Femur (tissue), 1 donor: ENCODE measurements around the gene TNNC1.

Experiments used
- DNase-seq: peaks from one replicate; pipeline ENCODE4 v3.0.0-alpha.2; 2017

Gene TNNC1

GRCh38 chr3:52456800-52457183, 3.0 kb upstream of the TNNC1 start:
- DNase-seq: no peak

- peak; percentile 76 for DNase-seq
Measured at GRCh38 chr3:52456169-52456799, 2.4 kb upstream of the TNNC1 start.

GRCh38 chr3:52455283-52456168, 1.7 kb upstream of the TNNC1 start, which contains the start of gene NISCH:
TSS of gene NISCH (plus strand) at chr3:52455604. CDS start at chr3:52455642, 38 bp downstream.
- DNase-seq: peak; percentile 94

- DNase-seq: no peak
Measured at GRCh38 chr3:52454938-52455282, 1.1 kb upstream of the TNNC1 start.

- no peak for DNase-seq
Measured at GRCh38 chr3:52454250-52454937, 553 bp upstream of the TNNC1 start.

- DNase-seq: no peak
Measured at GRCh38 chr3:52452570-52453221, 1.1 kb downstream of the TNNC1 start.

- no peak for DNase-seq
Measured at GRCh38 chr3:52452126-52452525, 1.7 kb downstream of the TNNC1 start.

- DNase-seq: no peak
Measured at GRCh38 chr3:52451237-52452083, 2.4 kb downstream of the TNNC1 start.

- no peak for DNase-seq
Measured at GRCh38 chr3:52450489-52451236, 3.2 kb downstream of the TNNC1 start.

- no peak for DNase-seq
Measured at GRCh38 chr3:52447512-52448355, 6.1 kb downstream of the TNNC1 start.

- peak; percentile 74 for DNase-seq
Measured at GRCh38 chr3:52446631-52447511, 7.0 kb downstream of the TNNC1 start.

GRCh38 chr3:52446042-52446441, 7.8 kb downstream of the TNNC1 start:
- no peak for DNase-seq

- peak; percentile 77 for DNase-seq
Measured at GRCh38 chr3:52444860-52445793, 8.7 kb downstream of the TNNC1 start, which contains the start of gene SEMA3G. TSS of gene SEMA3G (minus strand) at chr3:52445103. CDS start at chr3:52445027, 76 bp downstream.

GRCh38 chr3:52443791-52444687, 9.8 kb downstream of the TNNC1 start:
- no peak for DNase-seq

- DNase-seq: no peak
Measured at GRCh38 chr3:52443268-52443610, 10.6 kb downstream of the TNNC1 start.

GRCh38 chr3:52442409-52443267, 11.2 kb downstream of the TNNC1 start:
- no peak for DNase-seq
